ENCODE measurements around the gene PCDHB11.
"Not testable (repeated sequence)": the region's sequence is repeated elsewhere in the genome, so short reads cannot be mapped to it uniquely, and the experiment has no call there.

The PCDHB11 gene

GRCh38 chr5:141172381-141173204, 26.8 kb upstream of the PCDHB11 start, which contains the start of gene PCDHB7:
TSS of gene PCDHB7 (plus strand) at chr5:141172644. CDS start at chr5:141172836, 192 bp downstream.
- peak; percentile 7 for DNase-seq (ENCODE audit: low read depth, low spot score)
- TF ChIP-seq, protein P1, sequence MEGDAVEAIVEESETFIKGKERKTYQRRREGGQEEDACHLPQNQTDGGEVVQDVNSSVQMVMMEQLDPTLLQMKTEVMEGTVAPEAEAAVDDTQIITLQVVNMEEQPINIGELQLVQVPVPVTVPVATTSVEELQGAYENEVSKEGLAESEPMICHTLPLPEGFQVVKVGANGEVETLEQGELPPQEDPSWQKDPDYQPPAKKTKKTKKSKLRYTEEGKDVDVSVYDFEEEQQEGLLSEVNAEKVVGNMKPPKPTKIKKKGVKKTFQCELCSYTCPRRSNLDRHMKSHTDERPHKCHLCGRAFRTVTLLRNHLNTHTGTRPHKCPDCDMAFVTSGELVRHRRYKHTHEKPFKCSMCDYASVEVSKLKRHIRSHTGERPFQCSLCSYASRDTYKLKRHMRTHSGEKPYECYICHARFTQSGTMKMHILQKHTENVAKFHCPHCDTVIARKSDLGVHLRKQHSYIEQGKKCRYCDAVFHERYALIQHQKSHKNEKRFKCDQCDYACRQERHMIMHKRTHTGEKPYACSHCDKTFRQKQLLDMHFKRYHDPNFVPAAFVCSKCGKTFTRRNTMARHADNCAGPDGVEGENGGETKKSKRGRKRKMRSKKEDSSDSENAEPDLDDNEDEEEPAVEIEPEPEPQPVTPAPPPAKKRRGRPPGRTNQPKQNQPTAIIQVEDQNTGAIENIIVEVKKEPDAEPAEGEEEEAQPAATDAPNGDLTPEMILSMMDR (IDR thresholded peaks at IDR 0.05; ENCODE audit: low read depth, low read length): peak; percentile 41
- in situ Hi-C loops (cut with HindIII; ENCODE audit: low sequenced_read_pairs): no loop called here
- H3K4me3 ChIP-seq (ENCODE audit: low read depth, low read length): no peak within 1 kb of the TSS

DNA sequence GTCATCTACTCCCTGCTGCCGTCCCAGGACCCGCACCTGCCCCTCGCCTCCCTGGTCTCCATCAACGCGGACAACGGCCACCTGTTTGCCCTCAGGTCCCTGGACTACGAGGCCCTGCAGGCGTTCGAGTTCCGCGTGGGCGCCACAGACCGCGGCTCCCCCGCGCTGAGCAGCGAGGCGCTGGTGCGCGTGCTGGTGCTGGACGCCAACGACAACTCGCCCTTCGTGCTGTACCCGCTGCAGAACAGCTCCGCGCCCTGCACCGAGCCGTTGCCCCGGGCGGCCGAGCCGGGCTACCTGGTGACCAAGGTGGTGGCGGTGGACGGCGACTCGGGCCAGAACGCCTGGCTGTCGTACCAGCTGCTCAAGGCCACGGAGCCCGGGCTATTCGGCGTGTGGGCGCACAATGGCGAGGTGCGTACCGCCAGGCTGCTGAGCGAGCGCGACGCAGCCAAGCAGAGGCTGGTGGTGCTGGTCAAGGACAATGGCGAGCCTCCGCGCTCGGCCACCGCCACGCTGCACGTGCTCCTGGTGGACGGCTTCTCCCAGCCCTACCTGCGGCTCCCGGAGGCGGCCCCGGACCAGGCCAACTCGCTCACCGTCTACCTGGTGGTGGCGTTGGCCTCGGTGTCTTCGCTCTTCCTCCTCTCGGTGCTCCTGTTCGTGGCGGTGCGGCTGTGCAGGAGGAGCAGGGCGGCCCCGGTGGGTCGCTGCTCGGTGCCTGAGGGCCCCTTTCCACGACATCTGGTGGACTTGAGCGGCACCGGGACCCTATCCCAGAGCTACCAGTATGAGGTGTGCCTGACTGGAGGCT, 24.9 kb upstream of the PCDHB11 start:
- H3K4me3 ChIP-seq (ENCODE audit: low read depth, low read length); in situ Hi-C loops (cut with HindIII; ENCODE audit: low sequenced_read_pairs); DNase-seq (ENCODE audit: low read depth, low spot score): not testable (repeated sequence)

DNA sequence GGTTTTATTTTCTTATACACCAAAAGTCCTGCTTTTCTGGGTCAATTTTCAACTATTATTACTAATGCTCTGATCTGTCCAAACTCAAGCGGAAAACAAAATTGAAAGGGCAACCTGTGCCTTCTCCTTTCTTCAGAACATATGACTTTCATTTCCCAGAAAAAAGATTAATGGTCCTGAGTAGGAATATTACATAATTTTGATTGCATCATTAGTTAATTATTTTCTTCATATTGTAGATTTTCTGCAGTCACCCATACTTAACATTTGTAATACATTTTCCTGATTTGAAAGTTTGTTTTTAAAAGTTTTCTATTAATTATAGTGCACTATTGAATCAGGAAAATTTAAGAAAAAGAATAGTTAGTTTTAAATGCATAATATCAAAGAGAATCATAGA, 23.5 kb upstream of the PCDHB11 start:
- in situ Hi-C loops (cut with HindIII; ENCODE audit: low sequenced_read_pairs): no loop called here
- TF ChIP-seq, protein P1 (IDR thresholded peaks at IDR 0.05; ENCODE audit: low read depth, low read length): no peak
- H3K4me3 ChIP-seq (ENCODE audit: low read depth, low read length): no peak overlapping the region
- DNase-seq (ENCODE audit: low read depth, low spot score): no peak

DNA sequence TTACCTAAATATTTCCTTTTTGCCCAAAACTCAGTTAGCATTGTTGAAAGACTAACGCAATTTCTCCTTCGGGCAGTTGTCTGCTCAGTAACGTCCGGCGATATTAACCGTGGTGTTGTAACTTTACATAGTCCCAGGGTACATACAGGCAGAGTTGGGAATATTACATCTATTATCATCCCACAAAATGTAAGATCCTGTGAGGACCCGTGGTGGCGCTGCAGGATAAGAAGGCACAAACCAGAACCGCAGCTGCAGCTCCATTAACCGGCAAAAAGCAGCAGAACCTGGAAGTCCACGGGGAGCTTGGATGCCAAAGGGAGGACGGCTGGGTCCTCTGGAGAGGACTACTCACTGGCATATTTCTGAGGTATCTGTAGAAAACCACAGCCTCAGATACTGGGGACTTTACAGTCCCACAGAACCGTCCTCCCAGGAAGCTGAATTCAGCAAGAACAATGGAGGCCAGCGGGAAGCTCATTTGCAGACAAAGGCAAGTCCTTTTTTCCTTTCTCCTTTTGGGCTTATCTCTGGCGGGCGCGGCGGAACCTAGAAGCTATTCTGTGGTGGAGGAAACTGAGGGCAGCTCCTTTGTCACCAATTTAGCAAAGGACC, 21.7 kb upstream of the PCDHB11 start, which contains the start of gene PCDHB8:
PCDHB8 (plus strand) TSS at position 214 of the 615 bp plus-strand sequence; CDS start at position 459, 245 bp downstream.
- DNase-seq (ENCODE audit: low read depth, low spot score); H3K4me3 ChIP-seq (ENCODE audit: low read depth, low read length); in situ Hi-C loops (cut with HindIII; ENCODE audit: low sequenced_read_pairs): not testable (repeated sequence)

- DNase-seq (ENCODE audit: low read depth, low spot score); in situ Hi-C loops (cut with HindIII; ENCODE audit: low sequenced_read_pairs); H3K4me3 ChIP-seq (ENCODE audit: low read depth, low read length): not testable (repeated sequence)
Observed at GRCh38 chr5:141179371-141179770, 20.1 kb upstream of the PCDHB11 start.

DNA sequence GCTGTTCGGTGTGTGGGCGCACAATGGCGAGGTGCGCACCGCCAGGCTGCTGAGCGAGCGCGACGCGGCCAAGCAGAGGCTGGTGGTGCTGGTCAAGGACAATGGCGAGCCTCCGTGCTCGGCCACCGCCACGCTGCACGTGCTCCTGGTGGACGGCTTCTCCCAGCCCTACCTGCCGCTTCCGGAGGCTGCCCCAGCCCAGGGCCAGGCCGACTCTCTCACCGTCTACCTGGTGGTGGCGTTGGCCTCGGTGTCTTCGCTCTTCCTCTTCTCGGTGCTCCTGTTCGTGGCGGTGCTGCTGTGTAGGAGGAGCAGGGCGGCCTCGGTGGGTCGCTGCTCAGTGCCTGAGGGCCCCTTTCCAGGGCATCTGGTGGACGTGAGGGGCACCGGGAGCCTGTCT, 19.6 kb upstream of the PCDHB11 start:
- DNase-seq (ENCODE audit: low read depth, low spot score); H3K4me3 ChIP-seq (ENCODE audit: low read depth, low read length); in situ Hi-C loops (cut with HindIII; ENCODE audit: low sequenced_read_pairs): not testable (repeated sequence)

DNA sequence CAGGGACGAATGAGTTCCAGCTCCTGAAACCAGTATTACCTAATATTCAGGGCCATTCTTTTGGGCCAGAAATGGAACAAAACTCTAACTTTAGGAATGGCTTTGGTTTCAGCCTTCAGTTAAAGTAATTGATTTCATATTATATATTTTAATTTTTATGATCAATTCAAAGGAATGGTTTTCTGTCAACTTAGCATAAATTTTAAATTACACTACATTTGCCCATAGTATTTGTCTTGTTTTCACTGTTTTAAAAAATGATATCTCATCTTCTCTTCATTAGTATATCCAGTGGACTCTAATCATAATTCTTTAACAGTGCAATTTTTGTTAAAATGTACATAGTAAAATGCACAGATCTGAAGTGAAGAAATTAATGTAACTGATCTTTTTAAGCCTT, 19.1 kb upstream of the PCDHB11 start:
- in situ Hi-C loops (cut with HindIII; ENCODE audit: low sequenced_read_pairs): no loop called here
- TF ChIP-seq, protein P1 (IDR thresholded peaks at IDR 0.05; ENCODE audit: low read depth, low read length): no peak
- no peak overlapping the region for H3K4me3 ChIP-seq (ENCODE audit: low read depth, low read length)
- no peak for DNase-seq (ENCODE audit: low read depth, low spot score)

DNA sequence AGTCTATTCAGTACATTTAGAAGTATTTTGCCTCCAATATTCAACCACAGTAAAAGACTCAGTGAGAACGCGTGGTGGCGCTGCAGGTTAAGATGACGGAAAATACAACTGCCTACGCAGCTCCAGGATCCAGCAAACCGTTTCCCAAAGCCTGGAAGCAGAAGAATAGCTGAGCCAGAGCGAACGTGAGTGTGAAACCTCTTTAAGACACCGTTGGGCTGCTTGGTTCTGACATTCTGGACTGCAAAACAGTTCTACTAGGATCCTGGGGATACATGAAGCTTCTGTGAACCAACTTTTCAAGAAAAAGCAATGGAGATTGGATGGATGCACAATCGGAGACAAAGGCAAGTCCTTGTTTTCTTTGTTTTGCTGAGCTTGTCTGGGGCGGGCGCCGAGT, 17.2 kb upstream of the PCDHB11 start, which contains the start of gene PCDHB16:
PCDHB16 (plus strand) TSS at position 140 of the 400 bp plus-strand sequence; CDS start at position 313, 173 bp downstream.
- in situ Hi-C loops (cut with HindIII; ENCODE audit: low sequenced_read_pairs): no loop called here
- H3K4me3 ChIP-seq (ENCODE audit: low read depth, low read length): no peak within 1 kb of the TSS
- no peak for DNase-seq (ENCODE audit: low read depth, low spot score)
- TF ChIP-seq, protein P1 (IDR thresholded peaks at IDR 0.05; ENCODE audit: low read depth, low read length): no peak

DNA sequence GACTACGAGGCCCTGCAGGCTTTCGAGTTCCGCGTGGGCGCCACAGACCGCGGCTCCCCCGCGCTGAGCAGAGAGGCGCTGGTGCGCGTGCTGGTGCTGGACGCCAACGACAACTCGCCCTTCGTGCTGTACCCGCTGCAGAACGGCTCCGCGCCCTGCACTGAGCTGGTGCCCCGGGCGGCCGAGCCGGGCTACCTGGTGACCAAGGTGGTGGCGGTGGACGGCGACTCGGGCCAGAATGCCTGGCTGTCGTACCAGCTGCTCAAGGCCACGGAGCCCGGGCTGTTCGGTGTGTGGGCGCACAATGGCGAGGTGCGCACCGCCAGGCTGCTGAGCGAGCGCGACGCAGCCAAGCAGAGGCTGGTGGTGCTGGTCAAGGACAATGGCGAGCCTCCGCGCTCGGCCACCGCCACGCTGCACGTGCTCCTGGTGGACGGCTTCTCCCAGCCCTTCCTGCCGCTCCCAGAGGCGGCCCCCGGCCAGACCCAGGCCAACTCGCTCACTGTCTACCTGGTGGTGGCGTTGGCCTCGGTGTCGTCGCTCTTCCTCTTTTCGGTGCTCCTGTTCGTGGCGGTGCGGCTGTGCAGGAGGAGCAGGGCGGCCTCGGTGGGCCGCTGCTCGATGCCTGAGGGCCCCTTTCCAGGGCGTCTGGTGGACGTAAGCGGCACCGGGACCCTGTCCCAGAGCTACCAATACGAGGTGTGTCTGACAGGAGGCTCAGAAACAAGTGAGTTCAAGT, 15.1 kb upstream of the PCDHB11 start:
- DNase-seq (ENCODE audit: low read depth, low spot score); H3K4me3 ChIP-seq (ENCODE audit: low read depth, low read length); in situ Hi-C loops (cut with HindIII; ENCODE audit: low sequenced_read_pairs): not testable (repeated sequence)
